Fibroblast of lung (primary cell): Measurements from ENCODE around the gene BAIAP3. TPM values are rescaled to one million over a fixed set of nuclear protein-coding genes. Genes with fewer than 3 reads are reported as not detected.

Source experiments
- DNase-seq, 2 donors: peaks; one replicate each; pipeline versions ENCODE4 v3.0.0 to v3.0.0-alpha.2; 2010; ENCODE audit warnings: low read depth in 2 of 2
- H2AFZ ChIP-seq: 2 replicates; pipeline ENCODE4 v1.5.1; 2012; ENCODE audit warnings: low read length, control low read depth, inconsistent platforms
- H3K27ac ChIP-seq: 2 replicates; pipeline ENCODE4 v1.5.1; 2011; ENCODE audit warnings: low read length, control low read depth; ENCODE audit not compliant: insufficient read depth
- H3K27me3 ChIP-seq: 2 replicates; pipeline ENCODE4 v1.5.1; 2011; ENCODE audit warnings: mild to moderate bottlenecking, low read length; ENCODE audit not compliant: control insufficient read depth, insufficient read depth
- H3K36me3 ChIP-seq: 2 replicates; pipeline ENCODE4 v1.5.1; 2011; ENCODE audit warnings: low read length; ENCODE audit not compliant: control insufficient read depth, insufficient read depth
- H3K4me1 ChIP-seq: 2 replicates; pipeline ENCODE4 v1.5.1; 2011; ENCODE audit warnings: low read length; ENCODE audit not compliant: control insufficient read depth, insufficient read depth; ENCODE audit errors: extremely low read depth
- H3K4me2 ChIP-seq: 2 replicates; pipeline ENCODE4 v1.5.1; 2011; ENCODE audit warnings: low read length, control low read depth; ENCODE audit not compliant: insufficient read depth; ENCODE audit errors: extremely low read depth
- H3K4me3 ChIP-seq, 4 experiments: fragments of 200-600 bp in 1 of 4; sonication (generic) in 1 of 4; replicated peaks in 1 of 4; 2 replicates each; pipeline ENCODE4 v1.5.1; 2011 to 2016; ENCODE audit warnings: low read length in 4 of 4, low read depth in 3 of 4, mild to moderate bottlenecking in 3 of 4, control low read depth in 2 of 4, inconsistent platforms in 1 of 4, mixed read lengths in 1 of 4; ENCODE audit not compliant: insufficient read depth in 1 of 4; ENCODE audit errors: control extremely low read depth in 1 of 4
- H3K79me2 ChIP-seq: 2 replicates; pipeline ENCODE4 v1.5.1; 2012; ENCODE audit warnings: mild to moderate bottlenecking, low read length, inconsistent platforms; ENCODE audit not compliant: control insufficient read depth, insufficient read depth
- H3K9ac ChIP-seq: 2 replicates; pipeline ENCODE4 v1.5.1; 2011; ENCODE audit warnings: mild to moderate bottlenecking, low read length, control low read depth; ENCODE audit not compliant: insufficient read depth
- H3K9me3 ChIP-seq: 2 replicates; pipeline ENCODE4 v1.5.1; 2012; ENCODE audit warnings: low read depth, low read length; ENCODE audit not compliant: control insufficient read depth, insufficient read depth
- H4K20me1 ChIP-seq: 2 replicates; pipeline ENCODE4 v1.5.1; 2011; ENCODE audit warnings: low read length; ENCODE audit not compliant: control insufficient read depth, insufficient read depth; ENCODE audit errors: extremely low read depth
- EZH2 ChIP-seq: IDR thresholded peaks from 2 replicates; pipeline ENCODE4 v1.5.1; 2012; ENCODE audit warnings: low read length, control low read depth, mild to moderate bottlenecking; ENCODE audit errors: missing control alignments
- polyA plus RNA-seq, 2 donors: library from polyadenylated mRNA; depleted of rRNA in 1 of 2; stranded (reverse) in 1 of 2; unstranded in 1 of 2; fragments of >200 nt; gene quantifications; 2 replicates each; pipeline ENCODE4 v1.2.1, GENCODE V29; 2011 to 2012; ENCODE audit warnings: missing spikeins in 1 of 2
- total RNA-seq: library from RNA; depleted of rRNA; stranded (reverse); fragments of >200 nt; gene quantifications from 2 replicates; pipeline ENCODE4 v1.2.1, GENCODE V29; 2014
- TF ChIP-seq, protein P1 (sequence below), 2 donors: IDR thresholded peaks in 1 of 2; conservative IDR thresholded peaks in 1 of 2; 1 replicate in 1 of 2; 2 replicates in 1 of 2; pipeline ENCODE4 v1.5.1; 2011 to 2012; ENCODE audit warnings: low read length in 2 of 2, control low read depth in 1 of 2, inconsistent platforms in 1 of 2, low read depth in 1 of 2, mild to moderate bottlenecking in 1 of 2

Gene BAIAP3
- total and polyA plus RNA-seq, 2 donors (not counting 1 experiment from before 2014, with no cell fraction given) = 0.22 to 0.83 TPM

- Histone ChIP-seq H3K9me3 (no peaks in the 10 kb centered on the region), H3K27ac (no peak overlapping the region), H3K4me3 (no peak overlapping the region), H4K20me1 (no peaks in the 10 kb centered on the region), H3K4me2 (no peak overlapping the region), H3K36me3 (no peaks in the 10 kb centered on the region), H3K27me3 (peaks cover 36% of the 10 kb centered on the region), H3K9ac (no peak overlapping the region), H3K79me2 (no peaks in the 10 kb centered on the region), H2AFZ (no peak overlapping the region), H3K4me1 (peaks cover 7% of the 10 kb centered on the region)
- TF ChIP-seq, protein P1, sequence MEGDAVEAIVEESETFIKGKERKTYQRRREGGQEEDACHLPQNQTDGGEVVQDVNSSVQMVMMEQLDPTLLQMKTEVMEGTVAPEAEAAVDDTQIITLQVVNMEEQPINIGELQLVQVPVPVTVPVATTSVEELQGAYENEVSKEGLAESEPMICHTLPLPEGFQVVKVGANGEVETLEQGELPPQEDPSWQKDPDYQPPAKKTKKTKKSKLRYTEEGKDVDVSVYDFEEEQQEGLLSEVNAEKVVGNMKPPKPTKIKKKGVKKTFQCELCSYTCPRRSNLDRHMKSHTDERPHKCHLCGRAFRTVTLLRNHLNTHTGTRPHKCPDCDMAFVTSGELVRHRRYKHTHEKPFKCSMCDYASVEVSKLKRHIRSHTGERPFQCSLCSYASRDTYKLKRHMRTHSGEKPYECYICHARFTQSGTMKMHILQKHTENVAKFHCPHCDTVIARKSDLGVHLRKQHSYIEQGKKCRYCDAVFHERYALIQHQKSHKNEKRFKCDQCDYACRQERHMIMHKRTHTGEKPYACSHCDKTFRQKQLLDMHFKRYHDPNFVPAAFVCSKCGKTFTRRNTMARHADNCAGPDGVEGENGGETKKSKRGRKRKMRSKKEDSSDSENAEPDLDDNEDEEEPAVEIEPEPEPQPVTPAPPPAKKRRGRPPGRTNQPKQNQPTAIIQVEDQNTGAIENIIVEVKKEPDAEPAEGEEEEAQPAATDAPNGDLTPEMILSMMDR (conservative IDR thresholded peaks at IDR 0.05 in 1 of 2, IDR thresholded peaks at IDR 0.05 in 1 of 2; ENCODE audit: low read depth in 1 of 2, low read length in 2 of 2) = no peak
- TF ChIP-seq EZH2 = peak; percentile 31
- DNase-seq = no peak
Observed at GRCh38 chr16:1334739-1335138, 1.3 kb downstream of the BAIAP3 start.

GRCh38 chr16:1335211-1335971, 1.9 kb downstream of the BAIAP3 start:
- no peak overlapping the region for H3K4me3 ChIP-seq
- H4K20me1 ChIP-seq = no peaks in the 10 kb centered on the region
- H3K9ac ChIP-seq = no peak overlapping the region
- H3K4me2 ChIP-seq = no peak overlapping the region
- H3K27me3 ChIP-seq = peaks cover 36% of the 10 kb centered on the region
- H3K4me1 ChIP-seq = peaks cover 7% of the 10 kb centered on the region
- H3K79me2 ChIP-seq = no peaks in the 10 kb centered on the region
- H2AFZ ChIP-seq = no peak overlapping the region
- DNase-seq = no peak
- no peak for TF ChIP-seq EZH2
- TF ChIP-seq, protein P1 (conservative IDR thresholded peaks at IDR 0.05 in 1 of 2, IDR thresholded peaks at IDR 0.05 in 1 of 2; ENCODE audit: low read depth in 1 of 2, low read length in 2 of 2) = no peak
- no peak overlapping the region for H3K27ac ChIP-seq
- no peaks in the 10 kb centered on the region for H3K36me3 ChIP-seq
- no peaks in the 10 kb centered on the region for H3K9me3 ChIP-seq

GRCh38 chr16:1335996-1336395, 2.6 kb downstream of the BAIAP3 start:
- H3K4me1 ChIP-seq = peaks cover 7% of the 10 kb centered on the region
- TF ChIP-seq EZH2 = no peak
- TF ChIP-seq, protein P1 (conservative IDR thresholded peaks at IDR 0.05 in 1 of 2, IDR thresholded peaks at IDR 0.05 in 1 of 2; ENCODE audit: low read depth in 1 of 2, low read length in 2 of 2) = no peak
- peaks cover 36% of the 10 kb centered on the region for H3K27me3 ChIP-seq

More at GRCh38 chr16:1335996-1336395, 2.6 kb downstream of the BAIAP3 start:
- no peaks in the 10 kb centered on the region for H3K79me2 ChIP-seq
- H3K9me3 ChIP-seq = no peaks in the 10 kb centered on the region
- H2AFZ ChIP-seq = no peak overlapping the region
- H3K4me2 ChIP-seq = no peak overlapping the region
- no peak overlapping the region for H3K27ac ChIP-seq
- no peak overlapping the region for H3K4me3 ChIP-seq
- no peak for DNase-seq
- no peaks in the 10 kb centered on the region for H4K20me1 ChIP-seq
- H3K36me3 ChIP-seq = no peaks in the 10 kb centered on the region
- no peak overlapping the region for H3K9ac ChIP-seq
